ENCODE measurements around the gene SFXN3. TPM values are rescaled to one million over a fixed set of nuclear protein-coding genes. Genes with fewer than 3 reads are reported as not detected.

Gene SFXN3
- total and polyA plus RNA-seq, 2 of the 8 experiments (the other 6 are each of a cell fraction or from before 2014, with no cell fraction given): 2.6 to 2.8 TPM

GRCh38 chr10:101066896-101067355 is 35.9 kb downstream of the SFXN3 start:
- no peak overlapping the region for H2AK5ac ChIP-seq (ENCODE audit: low read depth, low read length)
- POLR2A ChIA-PET (ENCODE audit: partially characterized antibody): interaction anchor here (0.7 to 1.0 kb wide), 3 partner anchors 9 to 49 kb away, joined by 3 to 5 read pairs (median 3); no protein-coding TSS in a partner anchor
- H3K4me1 ChIP-seq (replicated peaks in 1 of 4; ENCODE audit: control insufficient read depth in 3 of 4, insufficient read depth in 4 of 4, low read length in 3 of 4): peaks cover 4 to 33% (median 20%) of the 10 kb centered on the region in 4 experiments
- H3K23ac ChIP-seq (ENCODE audit: insufficient read length): no peak overlapping the region
- H3K27ac ChIP-seq (ENCODE audit: low read depth, low read length): no peak overlapping the region
- H3K36me3 ChIP-seq (ENCODE audit: control insufficient read depth in 2 of 4, insufficient read depth in 4 of 4, low read length in 3 of 4): no peaks in the 10 kb centered on the region; a peak in 1 of 8 replicates
- H3K79me2 ChIP-seq (ENCODE audit: control insufficient read depth in 1 of 2, insufficient read depth in 2 of 2, low read length in 2 of 2): no peaks in the 10 kb centered on the region
- peak overlapping the region; percentile 38; the same call in 1 of the 2 replicates for H3K18ac ChIP-seq (ENCODE audit: extremely low read depth, low read length)
- DNase-seq (ENCODE audit: low read depth in 1 of 2, low spot score in 2 of 2) (no peak), FAIRE-seq (no peak)
- no peak overlapping the region for H4K91ac ChIP-seq (replicated peaks; ENCODE audit: insufficient read length, low read length)
- no peak overlapping the region for H2BK120ac ChIP-seq (replicated peaks; ENCODE audit: low read depth, low read length)
- H3K9ac ChIP-seq (replicated peaks in 1 of 4; ENCODE audit: extremely low read depth in 1 of 4, low read depth in 3 of 4, low read length in 3 of 4): no peak overlapping the region
- H4K5ac ChIP-seq (ENCODE audit: insufficient read length, low read depth, low read length): no peak overlapping the region
- peaks cover 49 to 63% (median 59%) of the 10 kb centered on the region in 4 experiments for H3K27me3 ChIP-seq (replicated peaks in 1 of 4; ENCODE audit: control insufficient read depth in 3 of 4, extremely low read depth in 1 of 4, insufficient read depth in 3 of 4, low read length in 3 of 4)
- no peak overlapping the region for H2BK20ac ChIP-seq (ENCODE audit: low read length)
- 0 out of 2 replicates have a peak overlapping the region, but pooled peaks have one; percentile 61 for H2BK15ac ChIP-seq (ENCODE audit: low read length)
- peak overlapping the region; percentile 80 to 100 for H3K4me2 ChIP-seq (ENCODE audit: insufficient read depth in 1 of 2, low read depth in 2 of 2, low read length in 2 of 2)
- H2BK5ac ChIP-seq (ENCODE audit: low read depth, low read length): no peak overlapping the region
- H4K8ac ChIP-seq (ENCODE audit: extremely low read depth, insufficient read depth, low read length): no peak overlapping the region; the same call in 1 of the 2 replicates
- no peak overlapping the region for H3K4ac ChIP-seq (replicated peaks; ENCODE audit: insufficient read length, low read depth, low read length)
- 1% methylated on average over 19 of the region's 31 CpGs; no CpG with 5 or more reads in 1 of the 2 experiments for WGBS, 2 experiments (ENCODE audit: extremely low coverage in 1 of 2, insufficient coverage in 1 of 2, insufficient read length in 1 of 2, insufficient replicate concordance in 2 of 2, low coverage in 1 of 2, low lambda C conversion rate in 2 of 2, missing lambda C conversion rate in 1 of 2)
- CTCF ChIA-PET (ENCODE audit: partially characterized antibody): interaction anchor here (0.8 to 59.5 kb wide), 17 partner anchors 7 to 233 kb away, joined by 3 to 2176 read pairs (median 4); partner anchors contain the start of genes KAZALD1, PDZD7 and SFXN3
- H3K4me3 ChIP-seq (ENCODE audit: extremely low read depth in 1 of 4, insufficient read depth in 2 of 4, low read depth in 3 of 4, low read length in 4 of 4): peak overlapping the region; percentile 42 to 90 (median 64)
- no peaks in the 10 kb centered on the region for H3K9me3 ChIP-seq (ENCODE audit: insufficient read depth in 2 of 2, low read depth in 1 of 2, low read length in 1 of 2)
- H3K56ac ChIP-seq (replicated peaks; ENCODE audit: insufficient read length, low read depth, low read length): no peak overlapping the region
- no peak overlapping the region for H3K14ac ChIP-seq (ENCODE audit: insufficient read length)
- peaks cover 0 to 19% of the 10 kb centered on the region in 2 experiments for H4K20me1 ChIP-seq (replicated peaks in 1 of 2; ENCODE audit: control insufficient read depth in 1 of 2, insufficient read depth in 2 of 2, low read length in 2 of 2)
- H2AFZ ChIP-seq (ENCODE audit: low read length): no peak overlapping the region
- TF ChIP-seq POLR2AphosphoS5 (IDR thresholded peaks at IDR 0.05; ENCODE audit: low read depth, low read length) (no peak), EZH2 (IDR thresholded peaks at IDR 0.05; ENCODE audit: low read depth, low read length, severe bottlenecking) (peak; percentile 9), KDM4A (IDR thresholded peaks at IDR 0.05; ENCODE audit: low read depth, low read length, severe bottlenecking) (peak; percentile 33), SP1 (IDR thresholded peaks at IDR 0.05; ENCODE audit: low read depth, low read length) (0 out of 2 replicates have a peak, but pooled peaks have one; percentile 9)
- peaks cover 21% of the 10 kb centered on the region; the same call in 1 of the 2 replicates for H3K23me2 ChIP-seq (ENCODE audit: low read depth, low read length)
- H2BK12ac ChIP-seq (ENCODE audit: low read depth, low read length): no peak overlapping the region
- no peaks in the 10 kb centered on the region for H3K79me1 ChIP-seq (ENCODE audit: low read depth, low read length)

All from H1 (cell line).